ENCODE data around the gene SLC25A44. TPM values are rescaled to one million over a fixed set of nuclear protein-coding genes. Genes with fewer than 3 reads are reported as not detected.

SLC25A44 gene
- total and polyA plus RNA-seq, 2 donors (not counting 1 experiment from before 2014, with no cell fraction given): 14.9 to 27.2 TPM

- CTCF ChIA-PET: interaction anchor here (1.7 to 2.1 kb wide), 3 partner anchors 18 to 39 kb away, joined by 7 to 8 read pairs (median 8); partner anchors contain the start of gene PMF1
- POLR2A ChIA-PET: interaction anchor here (1.0 to 1.1 kb wide), 2 partner anchors 19 to 47 kb away, joined by 4 to 8 read pairs; partner anchors contain the start of gene PMF1
- Mint-ChIP-seq H3K9me3 (ENCODE audit: insufficient read depth) (no peaks in the 10 kb centered on the region), H3K4me1 (peaks cover 40% of the 10 kb centered on the region), H3K27me3 (no peaks in the 10 kb centered on the region), H3K27ac (peak overlapping the region; percentile 78), H3K4me3 (peak overlapping the region; percentile 92)
- DNase-seq: no peak
- TF ChIP-seq EZH2 (IDR thresholded peaks at IDR 0.05; ENCODE audit: borderline replicate concordance, insufficient read depth, low read depth, low read length, poor library complexity, severe bottlenecking): no peak
- TF ChIP-seq, protein P1, sequence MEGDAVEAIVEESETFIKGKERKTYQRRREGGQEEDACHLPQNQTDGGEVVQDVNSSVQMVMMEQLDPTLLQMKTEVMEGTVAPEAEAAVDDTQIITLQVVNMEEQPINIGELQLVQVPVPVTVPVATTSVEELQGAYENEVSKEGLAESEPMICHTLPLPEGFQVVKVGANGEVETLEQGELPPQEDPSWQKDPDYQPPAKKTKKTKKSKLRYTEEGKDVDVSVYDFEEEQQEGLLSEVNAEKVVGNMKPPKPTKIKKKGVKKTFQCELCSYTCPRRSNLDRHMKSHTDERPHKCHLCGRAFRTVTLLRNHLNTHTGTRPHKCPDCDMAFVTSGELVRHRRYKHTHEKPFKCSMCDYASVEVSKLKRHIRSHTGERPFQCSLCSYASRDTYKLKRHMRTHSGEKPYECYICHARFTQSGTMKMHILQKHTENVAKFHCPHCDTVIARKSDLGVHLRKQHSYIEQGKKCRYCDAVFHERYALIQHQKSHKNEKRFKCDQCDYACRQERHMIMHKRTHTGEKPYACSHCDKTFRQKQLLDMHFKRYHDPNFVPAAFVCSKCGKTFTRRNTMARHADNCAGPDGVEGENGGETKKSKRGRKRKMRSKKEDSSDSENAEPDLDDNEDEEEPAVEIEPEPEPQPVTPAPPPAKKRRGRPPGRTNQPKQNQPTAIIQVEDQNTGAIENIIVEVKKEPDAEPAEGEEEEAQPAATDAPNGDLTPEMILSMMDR (IDR thresholded peaks at IDR 0.05): no peak
- Histone ChIP-seq H3K4me3 (ENCODE audit: control extremely low read depth in 1 of 5, extremely low read depth in 1 of 5, insufficient read depth in 1 of 5, low read depth in 2 of 5, low read length in 4 of 5) (peak overlapping the region; percentile 61 to 94 (median 83)), H4K20me1 (ENCODE audit: control insufficient read depth, insufficient read depth, low read length, poor library complexity, severe bottlenecking) (peaks cover 18% of the 10 kb centered on the region), H3K4me2 (replicated peaks; ENCODE audit: low read depth, low read length, poor library complexity, severe bottlenecking) (peak overlapping the region; percentile 88), H3K79me2 (ENCODE audit: control insufficient read depth, insufficient read depth, low read length) (peaks cover 54% of the 10 kb centered on the region), H3K36me3 (replicated peaks in 1 of 2; ENCODE audit: control extremely low read depth in 1 of 2, control insufficient read depth in 1 of 2, extremely low read depth in 1 of 2, insufficient read depth in 2 of 2, low read length in 1 of 2) (peaks cover 0 to 23% of the 10 kb centered on the region in 2 experiments), H3K27me3 (replicated peaks in 1 of 4; ENCODE audit: control extremely low read depth in 1 of 4, control insufficient read depth in 3 of 4, insufficient read depth in 4 of 4, low read length in 3 of 4) (no peaks in the 10 kb centered on the region), H3K27ac (ENCODE audit: low read length in 2 of 2) (peak overlapping the region; percentile 53 to 79), H3K9me3 (ENCODE audit: control extremely low read depth in 1 of 3, control insufficient read depth in 2 of 3, insufficient read depth in 1 of 3, low read length in 2 of 3) (peaks cover 0 to under 1% (median 0%) of the 10 kb centered on the region in 3 donors), H3K9ac (ENCODE audit: low read length) (peak overlapping the region; percentile 84), H3K4me1 (ENCODE audit: control insufficient read depth in 2 of 2, insufficient read depth in 2 of 2, low read length in 2 of 2) (peaks cover 10 to 14% of the 10 kb centered on the region in 2 donors), H2AFZ (ENCODE audit: insufficient read depth, low read depth, low read length, poor library complexity, severe bottlenecking) (peak overlapping the region; percentile 87)
- intact Hi-C loops (cut with micrococcal nuclease): loop anchor here (1.0 to 5.0 kb wide), 6 partner anchors 19 to 337 kb away; partner anchors contain the start of genes CCT3, GON4L, PMF1 and SMG5
- no peak for ATAC-seq (ENCODE audit: low read depth)
- WGBS (ENCODE audit: insufficient coverage): 15% methylated on average over 14 of the region's 14 CpGs
Measured at GRCh38 chr1:156194300-156194652, 372 bp downstream of the SLC25A44 start.

GRCh38 chr1:156195853-156196252 lies 1.9 kb downstream of the SLC25A44 start:
- Histone ChIP-seq H3K9ac (ENCODE audit: low read length) (no peak overlapping the region), H3K36me3 (replicated peaks in 1 of 2; ENCODE audit: control extremely low read depth in 1 of 2, control insufficient read depth in 1 of 2, extremely low read depth in 1 of 2, insufficient read depth in 2 of 2, low read length in 1 of 2) (peaks cover 0 to 35% of the 10 kb centered on the region in 2 experiments), H3K4me1 (ENCODE audit: control insufficient read depth in 2 of 2, insufficient read depth in 2 of 2, low read length in 2 of 2) (peaks cover 10 to 14% of the 10 kb centered on the region in 2 donors), H3K27me3 (replicated peaks in 1 of 4; ENCODE audit: control extremely low read depth in 1 of 4, control insufficient read depth in 3 of 4, insufficient read depth in 4 of 4, low read length in 3 of 4) (no peaks in the 10 kb centered on the region), H3K4me2 (replicated peaks; ENCODE audit: low read depth, low read length, poor library complexity, severe bottlenecking) (no peak overlapping the region), H3K79me2 (ENCODE audit: control insufficient read depth, insufficient read depth, low read length) (peaks cover 67% of the 10 kb centered on the region), H2AFZ (ENCODE audit: insufficient read depth, low read depth, low read length, poor library complexity, severe bottlenecking) (no peak overlapping the region), H3K4me3 (ENCODE audit: control extremely low read depth in 1 of 5, extremely low read depth in 1 of 5, insufficient read depth in 1 of 5, low read depth in 2 of 5, low read length in 4 of 5) (no peak overlapping the region), H4K20me1 (ENCODE audit: control insufficient read depth, insufficient read depth, low read length, poor library complexity, severe bottlenecking) (peaks cover 29% of the 10 kb centered on the region), H3K27ac (ENCODE audit: low read length in 2 of 2) (no peak overlapping the region), H3K9me3 (ENCODE audit: control extremely low read depth in 1 of 3, control insufficient read depth in 2 of 3, insufficient read depth in 1 of 3, low read length in 2 of 3) (no peaks in the 10 kb centered on the region)
- no peak for DNase-seq
- H3K4me3 Mint-ChIP-seq: peak overlapping the region; percentile 63
- H3K27me3 Mint-ChIP-seq: no peaks in the 10 kb centered on the region
- peaks cover 47% of the 10 kb centered on the region for H3K4me1 Mint-ChIP-seq
- intact Hi-C loops (cut with micrococcal nuclease): no loop called here
- no peak for TF ChIP-seq EZH2 (IDR thresholded peaks at IDR 0.05; ENCODE audit: borderline replicate concordance, insufficient read depth, low read depth, low read length, poor library complexity, severe bottlenecking)
- ChIA-PET CTCF (interaction anchor here (5.7 kb wide), 1 partner anchor 30 kb away, joined by 27 read pairs; no protein-coding TSS in a partner anchor), POLR2A (no interaction called here)
- no peak overlapping the region for H3K27ac Mint-ChIP-seq
- H3K9me3 Mint-ChIP-seq (ENCODE audit: insufficient read depth): no peaks in the 10 kb centered on the region
- ATAC-seq (ENCODE audit: low read depth): no peak
- WGBS (ENCODE audit: insufficient coverage): 83% methylated on average over 4 of the region's 4 CpGs
